RPMI7951 (cell line): ENCODE results near the gene ADIPOR1. TPM values are rescaled to one million over a fixed set of nuclear protein-coding genes. Genes with fewer than 3 reads are reported as not detected.
"Not testable (repeated sequence)": the region's sequence is repeated elsewhere in the genome, so short reads cannot be mapped to it uniquely, and the experiment has no call there.

ENCODE experiments used
- DNase-seq: peaks from one replicate; pipeline ENCODE4 v3.0.0-alpha.2; 2012; ENCODE audit warnings: low read depth
- total RNA-seq: library from RNA; depleted of rRNA; stranded (reverse); fragments of >200 nt; shearing (Covaris generic); gene quantifications from 2 replicates; pipeline ENCODE4 v1.2.3, GENCODE V29; 2014; rRNA removed

Gene ADIPOR1, protein sequence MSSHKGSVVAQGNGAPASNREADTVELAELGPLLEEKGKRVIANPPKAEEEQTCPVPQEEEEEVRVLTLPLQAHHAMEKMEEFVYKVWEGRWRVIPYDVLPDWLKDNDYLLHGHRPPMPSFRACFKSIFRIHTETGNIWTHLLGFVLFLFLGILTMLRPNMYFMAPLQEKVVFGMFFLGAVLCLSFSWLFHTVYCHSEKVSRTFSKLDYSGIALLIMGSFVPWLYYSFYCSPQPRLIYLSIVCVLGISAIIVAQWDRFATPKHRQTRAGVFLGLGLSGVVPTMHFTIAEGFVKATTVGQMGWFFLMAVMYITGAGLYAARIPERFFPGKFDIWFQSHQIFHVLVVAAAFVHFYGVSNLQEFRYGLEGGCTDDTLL
- 76.3 and 85.4 TPM in 2 replicates for total RNA-seq

- DNase-seq: peak; percentile 81
Measured at GRCh38 chr1:202957733-202958543, at the start of gene ADIPOR1. ADIPOR1 (minus strand) TSS chr1:202958312; CDS start chr1:202951070, 7,242 bp downstream.

- DNase-seq: peak; percentile 95
Measured at GRCh38 chr1:203006948-203007871, 49.1 kb upstream of the ADIPOR1 start, which contains the start of gene TMEM183A. TMEM183A (plus strand) TSS chr1:203007374; CDS start chr1:203007466, 92 bp downstream.

GRCh38 chr1:203005395-203006142 lies 47.5 kb upstream of the ADIPOR1 start:
- not testable (repeated sequence) for DNase-seq

GRCh38 chr1:203002951-203003350 lies 44.8 kb upstream of the ADIPOR1 start:
- no peak for DNase-seq

GRCh38 chr1:203001986-203002385 lies 43.9 kb upstream of the ADIPOR1 start:
- DNase-seq: no peak

GRCh38 chr1:203000217-203000944 lies 42.3 kb upstream of the ADIPOR1 start:
- no peak for DNase-seq

- DNase-seq: peak; percentile 50
Measured at GRCh38 chr1:202998836-202999750, 41.0 kb upstream of the ADIPOR1 start.

DNA sequence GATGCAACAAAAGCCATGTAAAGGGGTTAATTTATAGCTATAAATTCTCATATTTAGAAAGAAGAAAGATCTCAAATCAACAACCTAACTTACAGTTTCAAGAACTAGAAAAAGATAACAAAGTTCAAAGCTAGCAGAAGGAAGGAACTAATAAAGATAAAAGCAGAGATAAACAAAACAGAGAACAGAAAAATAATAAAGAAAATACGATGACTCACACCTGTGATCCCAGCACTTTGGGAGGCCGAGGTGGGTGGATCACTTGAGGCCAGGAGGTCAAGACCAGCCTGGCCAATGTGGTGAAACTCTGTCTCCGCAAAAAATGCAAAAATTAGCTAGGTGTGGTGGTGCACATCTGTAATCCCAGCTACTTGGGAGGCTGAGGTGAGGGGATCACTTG lies 36.6 kb upstream of the ADIPOR1 start:
- no peak for DNase-seq

- no peak for DNase-seq
Measured at GRCh38 chr1:202991112-202991511, 33.0 kb upstream of the ADIPOR1 start.

- DNase-seq: no peak
Measured at GRCh38 chr1:202989879-202990278, 31.8 kb upstream of the ADIPOR1 start.

- no peak for DNase-seq
Measured at GRCh38 chr1:202987922-202988583, 29.9 kb upstream of the ADIPOR1 start.

GRCh38 chr1:202987255-202987654 lies 29.1 kb upstream of the ADIPOR1 start:
- DNase-seq: no peak

DNA sequence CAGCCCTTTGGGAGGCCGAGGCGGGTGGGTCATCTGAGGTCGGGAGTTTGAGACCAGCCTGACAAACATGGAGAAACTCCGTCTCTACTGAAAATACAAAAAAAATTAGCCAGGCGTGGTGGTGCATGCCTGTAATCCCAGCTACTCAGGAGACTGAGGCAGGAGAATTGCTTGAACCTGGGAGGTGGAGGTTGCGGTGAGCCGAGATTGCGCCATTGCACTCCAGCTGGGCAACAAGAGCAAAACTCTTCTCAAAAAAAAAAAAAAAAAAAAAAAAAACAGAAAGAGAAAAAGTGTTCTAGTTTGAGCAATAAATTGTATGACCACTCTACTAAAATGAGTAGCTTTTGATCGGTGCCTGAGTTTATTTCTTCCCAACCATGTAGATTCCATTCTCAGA lies 28.0 kb upstream of the ADIPOR1 start:
- DNase-seq: not testable (repeated sequence)

DNA sequence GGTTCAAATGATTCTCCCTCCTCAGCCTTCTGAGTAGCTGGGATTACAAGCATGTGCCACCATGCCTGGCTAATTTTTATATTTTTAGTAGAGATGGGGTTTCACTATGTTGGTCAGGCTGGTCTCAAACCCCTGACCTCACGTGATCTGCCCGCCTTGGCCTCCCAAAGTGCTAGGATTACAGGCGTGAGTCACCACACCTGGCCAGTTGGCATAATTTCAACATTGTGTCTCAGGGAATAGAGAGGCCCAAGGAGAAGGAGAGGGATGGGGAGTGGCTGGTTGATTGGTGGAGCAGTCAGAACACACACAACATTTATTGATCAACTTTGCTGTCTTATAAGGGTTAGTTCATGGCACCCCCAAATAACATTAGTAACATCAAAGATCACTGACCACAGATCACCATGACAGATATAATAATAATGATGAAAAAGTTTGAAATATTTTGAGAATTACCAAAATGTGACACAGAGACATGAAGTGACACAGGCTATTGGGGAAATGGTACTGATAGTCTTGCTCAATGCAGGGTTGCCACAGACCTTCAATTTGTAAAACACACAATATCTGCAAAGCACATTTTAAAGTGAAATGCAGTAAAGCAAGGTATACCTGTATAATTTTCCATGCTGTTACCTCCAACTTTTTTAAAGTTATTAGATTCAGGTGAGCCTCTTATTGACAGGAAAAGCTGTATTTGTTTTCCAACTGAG lies 24.8 kb upstream of the ADIPOR1 start:
- no peak for DNase-seq

- no peak for DNase-seq
Measured at GRCh38 chr1:202981939-202982338, 23.8 kb upstream of the ADIPOR1 start.

GRCh38 chr1:202979459-202979858 lies 21.3 kb upstream of the ADIPOR1 start:
- DNase-seq: no peak

- DNase-seq: no peak
Measured at GRCh38 chr1:202976633-202977032, 18.5 kb upstream of the ADIPOR1 start.

GRCh38 chr1:202974856-202975255 lies 16.7 kb upstream of the ADIPOR1 start:
- no peak for DNase-seq
